SJSA1 (cell line): ENCODE data around the gene KIF16B. TPM values are rescaled to one million over a fixed set of nuclear protein-coding genes. Genes with fewer than 3 reads are reported as not detected.
A peak's percentile ranks its signal among the peaks of the same experiment; 100 is the strongest.
"Not testable (repeated sequence)": the region's sequence is repeated elsewhere in the genome, so short reads cannot be mapped to it uniquely, and the experiment has no call there.

Experiments
- DNase-seq, 2 experiments: peaks; one replicate each; pipeline ENCODE4 v3.0.0-alpha.2; 2015 to 2020; ENCODE audit warnings: low spot score in 2 of 2, low read depth in 1 of 2
- H3K27ac ChIP-seq: fragments of 250-450 bp; sonication (Bioruptor Pico); 2 replicates; pipeline ENCODE4 v1.5.1; 2020; ENCODE audit warnings: mild to moderate bottlenecking, moderate library complexity
- H3K27me3 ChIP-seq: fragments of 250-450 bp; sonication (Bioruptor Pico); replicated peaks from 2 replicates; pipeline ENCODE4 v1.5.1; 2020; ENCODE audit warnings: mild to moderate bottlenecking, moderate library complexity
- H3K36me3 ChIP-seq: fragments of 250-450 bp; sonication (Bioruptor Pico); 2 replicates; pipeline ENCODE4 v1.5.1; 2020; ENCODE audit warnings: mild to moderate bottlenecking
- H3K4me1 ChIP-seq: fragments of 250-450 bp; sonication (Bioruptor Pico); replicated peaks from 2 replicates; pipeline ENCODE4 v1.6.1; 2021; ENCODE audit warnings: mild to moderate bottlenecking
- H3K4me3 ChIP-seq: fragments of 250-450 bp; sonication (Bioruptor Pico); 2 replicates; pipeline ENCODE4 v1.5.1; 2020; ENCODE audit warnings: mild to moderate bottlenecking
- H3K9me3 ChIP-seq: fragments of 250-450 bp; sonication (Bioruptor Pico); replicated peaks from 2 replicates; pipeline ENCODE4 v1.5.1; 2020; ENCODE audit warnings: mild to moderate bottlenecking
- total RNA-seq: library from RNA; depleted of rRNA; stranded (reverse); fragments of >200 nt; shearing (Covaris generic); gene quantifications from 2 replicates; pipeline ENCODE4 v1.2.3, GENCODE V29; 2014; rRNA removed

Gene KIF16B
- total RNA-seq, 1 experiment from 2014 or later: 3.7 TPM

GRCh38 chr20:16228722-16229121, 344.5 kb downstream of the KIF16B start:
- Histone ChIP-seq H3K36me3 (no peaks in the 10 kb centered on the region), H3K27ac (no peak overlapping the region), H3K27me3 (no peaks in the 10 kb centered on the region), H3K9me3 (no peaks in the 10 kb centered on the region), H3K4me3 (no peak overlapping the region), H3K4me1 (peaks cover 3% of the 10 kb centered on the region; the same call in 1 of the 2 replicates)
- DNase-seq: no peak

GRCh38 chr20:16226961-16227360, 346.3 kb downstream of the KIF16B start:
- H3K4me1 ChIP-seq, H3K27me3 ChIP-seq, H3K9me3 ChIP-seq, H3K4me3 ChIP-seq, DNase-seq, H3K27ac ChIP-seq, H3K36me3 ChIP-seq: not testable (repeated sequence)

DNA sequence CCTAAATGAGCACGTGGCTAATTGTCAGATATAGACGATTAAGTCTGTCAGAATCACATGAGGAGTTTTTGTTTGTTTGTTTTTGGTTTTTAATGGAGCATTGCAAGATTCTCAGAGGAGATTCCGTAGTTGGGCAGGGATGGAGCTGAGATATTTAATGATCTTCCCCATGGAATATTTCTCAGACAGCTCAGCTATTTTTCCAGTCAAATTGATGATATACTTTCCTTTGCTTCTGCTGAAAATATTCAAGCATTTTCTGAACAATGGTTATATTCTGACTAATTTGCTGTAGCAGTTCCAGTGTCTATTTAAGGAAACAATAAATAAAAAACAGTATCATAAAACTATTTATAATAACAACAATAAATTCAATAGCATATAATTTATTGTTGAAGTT, 348.4 kb downstream of the KIF16B start:
- Histone ChIP-seq H3K27me3 (no peaks in the 10 kb centered on the region), H3K27ac (no peak overlapping the region), H3K9me3 (peaks cover 4% of the 10 kb centered on the region; the same call in 1 of the 2 replicates), H3K4me1 (peaks cover 11% of the 10 kb centered on the region), H3K4me3 (no peak overlapping the region), H3K36me3 (no peaks in the 10 kb centered on the region)
- no peak for DNase-seq

DNA sequence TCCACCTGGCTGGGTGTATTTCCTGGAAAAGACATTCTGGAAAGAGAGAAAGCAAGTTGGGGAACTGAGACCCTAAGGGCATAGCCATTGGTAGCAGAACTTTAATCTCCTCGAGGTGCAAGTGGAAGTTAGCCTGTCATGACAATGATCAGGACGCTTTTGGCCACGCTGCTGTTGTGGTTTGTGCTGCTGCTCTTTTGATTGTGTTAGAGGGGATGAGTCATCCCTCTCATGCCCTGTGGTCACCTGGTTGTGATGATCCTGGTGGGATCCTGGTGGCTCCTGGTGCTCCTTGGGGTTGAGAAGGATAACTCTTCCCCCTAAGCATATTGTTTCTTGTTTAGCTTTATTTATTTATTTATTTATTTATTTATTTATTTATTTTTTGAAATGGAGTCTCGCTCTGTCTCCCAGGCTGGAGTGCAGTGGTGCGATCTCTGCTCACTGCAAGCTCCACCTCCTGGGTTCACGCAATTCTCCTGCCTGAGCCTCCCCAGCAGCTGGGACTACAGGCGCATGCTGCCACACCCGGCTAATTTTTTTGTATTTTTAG, 350.3 kb downstream of the KIF16B start:
- peak in 1 of 2 experiments; percentile 19 for DNase-seq
- Histone ChIP-seq H3K27ac (no peak overlapping the region), H3K4me1 (peaks cover 30% of the 10 kb centered on the region), H3K36me3 (no peaks in the 10 kb centered on the region), H3K4me3 (no peak overlapping the region), H3K9me3 (peaks cover 4% of the 10 kb centered on the region; the same call in 1 of the 2 replicates), H3K27me3 (no peaks in the 10 kb centered on the region)

Other genes starting within 250 kb of the KIF16B start
- gene SNRPB2, start 156.6 kb upstream of the KIF16B start, total RNA-seq: 114 and 171 TPM in 2 replicates
- not detected in 2 replicates for gene OTOR, start 174.9 kb upstream of the KIF16B start, total RNA-seq